Measurements from ENCODE around the gene MOGAT3.

MOGAT3 gene

GRCh38 chr7:101200862-101201599, at the start of gene MOGAT3:
Gene MOGAT3 (minus strand): TSS chr7:101201036. CDS start chr7:101200854, 182 bp downstream.
- H3K9me3 ChIP-seq (ENCODE audit: control insufficient read depth in 5 of 5, low read length in 5 of 5): no peaks in the 10 kb centered on the region
- peaks cover 0 to 20% (median 12%) of the 10 kb centered on the region in 5 donors for H3K4me1 ChIP-seq (ENCODE audit: control insufficient read depth in 5 of 5, insufficient read depth in 5 of 5, low read length in 5 of 5)
- peak within 1 kb of the TSS in 2 of 5 donors; percentile 36 for H3K4me3 ChIP-seq (ENCODE audit: low read depth in 1 of 5, low read length in 5 of 5)
- no peak within 1 kb of the TSS for H3K27ac ChIP-seq (ENCODE audit: low read depth, low read length)
- no peak within 1 kb of the TSS for H3K9ac ChIP-seq (ENCODE audit: low read length in 5 of 5)
- H3K27me3 ChIP-seq (ENCODE audit: control insufficient read depth in 5 of 5, insufficient read depth in 4 of 5, low read length in 5 of 5): peaks cover 23 to 41% (median 36%) of the 10 kb centered on the region in 5 donors
- peaks cover 0 to 4% (median 2%) of the 10 kb centered on the region in 5 donors for H3K36me3 ChIP-seq (ENCODE audit: control insufficient read depth in 5 of 5, insufficient read depth in 5 of 5, low read length in 5 of 5)

DNA sequence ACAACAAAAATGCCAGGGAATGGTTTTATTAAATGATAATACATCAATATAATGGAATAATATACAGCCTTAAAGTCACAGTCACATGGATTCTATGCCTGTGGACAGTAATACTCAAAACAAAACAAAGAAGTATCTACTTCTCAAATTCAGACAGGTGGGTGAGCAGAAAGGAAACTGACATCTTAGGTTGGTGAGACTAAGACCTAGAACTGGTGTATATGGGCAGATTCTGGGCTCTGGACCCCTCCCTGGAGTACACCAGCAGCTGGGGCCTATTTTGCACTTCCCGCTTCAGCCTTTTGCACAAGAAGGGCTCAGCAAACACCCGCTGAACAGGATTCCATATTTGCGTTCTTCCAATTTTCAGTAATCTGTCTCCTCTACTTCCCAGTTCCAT, 49.5 kb upstream of the MOGAT3 start:
- Histone ChIP-seq H3K9me3 (ENCODE audit: control insufficient read depth in 5 of 5, low read length in 5 of 5) (no peaks in the 10 kb centered on the region), H3K27ac (ENCODE audit: low read depth, low read length) (no peak overlapping the region), H3K4me3 (ENCODE audit: low read depth in 1 of 5, low read length in 5 of 5) (no peak overlapping the region), H3K36me3 (ENCODE audit: control insufficient read depth in 5 of 5, insufficient read depth in 5 of 5, low read length in 5 of 5) (peaks cover 0 to 18% (median 3%) of the 10 kb centered on the region in 5 donors), H3K9ac (ENCODE audit: low read length in 5 of 5) (peak overlapping the region in 3 of 5 donors; percentile 30 to 46 (median 35)), H3K4me1 (ENCODE audit: control insufficient read depth in 5 of 5, insufficient read depth in 5 of 5, low read length in 5 of 5) (peaks cover 3 to 31% (median 25%) of the 10 kb centered on the region in 5 donors), H3K27me3 (ENCODE audit: control insufficient read depth in 5 of 5, insufficient read depth in 4 of 5, low read length in 5 of 5) (no peaks in the 10 kb centered on the region)

DNA sequence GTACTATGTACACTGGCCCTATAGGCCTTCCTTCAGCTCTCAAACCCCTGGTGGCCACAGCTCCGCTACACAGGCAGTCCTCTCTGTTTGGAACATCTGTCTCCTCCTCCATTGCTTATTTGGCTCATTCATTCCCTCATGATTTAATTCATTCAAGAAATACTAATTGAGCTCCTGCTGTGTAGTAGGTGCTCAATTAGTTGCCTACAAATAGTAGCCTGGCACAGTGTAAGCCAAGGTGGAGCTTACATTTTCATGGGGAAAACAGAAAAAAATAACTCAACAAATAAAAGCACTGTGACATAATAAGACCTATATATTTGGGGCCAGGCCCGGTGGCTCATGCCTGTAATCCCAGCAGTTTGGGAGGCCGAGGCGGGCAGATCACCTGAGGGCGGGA, 47.4 kb upstream of the MOGAT3 start:
- H3K9ac ChIP-seq (ENCODE audit: low read length in 5 of 5): no peak overlapping the region

DNA sequence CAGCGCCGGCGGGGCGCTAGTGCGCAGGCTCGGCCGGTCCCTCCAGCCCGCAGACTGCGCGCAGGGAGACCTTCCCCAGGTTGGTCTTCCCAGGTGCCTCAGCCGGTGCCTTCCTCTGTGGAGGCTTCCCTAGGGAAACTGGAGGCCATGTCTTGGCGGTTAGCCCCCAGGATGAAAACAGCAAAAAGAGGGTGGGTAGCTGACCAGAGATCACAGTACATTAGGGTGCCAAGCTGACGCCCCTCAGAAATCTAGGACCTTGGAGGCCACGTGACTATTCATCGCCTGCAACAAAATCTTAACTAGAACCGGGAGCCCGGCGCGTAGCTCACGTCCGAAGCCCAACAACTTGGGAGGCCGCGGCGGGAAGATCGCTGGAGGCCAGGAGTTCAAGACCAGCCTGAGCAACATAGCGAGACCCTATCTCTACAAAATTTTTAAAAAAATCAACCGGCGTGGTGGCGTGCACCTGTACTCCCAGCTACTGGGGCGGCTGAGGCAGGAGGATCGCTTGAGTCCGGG, 44.4 kb upstream of the MOGAT3 start:
- Histone ChIP-seq H3K36me3 (ENCODE audit: control insufficient read depth in 5 of 5, insufficient read depth in 5 of 5, low read length in 5 of 5) (peaks cover 0 to 23% (median 8%) of the 10 kb centered on the region in 5 donors), H3K4me3 (ENCODE audit: low read depth in 1 of 5, low read length in 5 of 5) (peak overlapping the region; percentile 86 to 98 (median 89)), H3K27me3 (ENCODE audit: control insufficient read depth in 5 of 5, insufficient read depth in 4 of 5, low read length in 5 of 5) (no peaks in the 10 kb centered on the region), H3K9ac (ENCODE audit: low read length in 5 of 5) (peak overlapping the region in 4 of 5 donors; percentile 83 to 98 (median 94)), H3K9me3 (ENCODE audit: control insufficient read depth in 5 of 5, low read length in 5 of 5) (no peaks in the 10 kb centered on the region), H3K4me1 (ENCODE audit: control insufficient read depth in 5 of 5, insufficient read depth in 5 of 5, low read length in 5 of 5) (peaks cover 5 to 50% (median 46%) of the 10 kb centered on the region in 5 donors), H3K27ac (ENCODE audit: low read depth, low read length) (peak overlapping the region; percentile 98)

More for the DNA sequence above, 47.4 kb upstream of the MOGAT3 start:
- peaks cover 7 to 50% (median 42%) of the 10 kb centered on the region in 5 donors for H3K4me1 ChIP-seq (ENCODE audit: control insufficient read depth in 5 of 5, insufficient read depth in 5 of 5, low read length in 5 of 5)
- H3K36me3 ChIP-seq (ENCODE audit: control insufficient read depth in 5 of 5, insufficient read depth in 5 of 5, low read length in 5 of 5): peaks cover 0 to 18% (median 3%) of the 10 kb centered on the region in 5 donors
- no peak overlapping the region for H3K4me3 ChIP-seq (ENCODE audit: low read depth in 1 of 5, low read length in 5 of 5)
- no peaks in the 10 kb centered on the region for H3K27me3 ChIP-seq (ENCODE audit: control insufficient read depth in 5 of 5, insufficient read depth in 4 of 5, low read length in 5 of 5)
- no peak overlapping the region for H3K27ac ChIP-seq (ENCODE audit: low read depth, low read length)
- no peaks in the 10 kb centered on the region for H3K9me3 ChIP-seq (ENCODE audit: control insufficient read depth in 5 of 5, low read length in 5 of 5)

GRCh38 chr7:101244375-101245146, 43.7 kb upstream of the MOGAT3 start, which contains the start of gene FIS1:
Gene FIS1 (minus strand): TSS chr7:101245081. CDS start chr7:101245004, 77 bp downstream.
- Histone ChIP-seq H3K9me3 (ENCODE audit: control insufficient read depth in 5 of 5, low read length in 5 of 5) (no peaks in the 10 kb centered on the region), H3K9ac (ENCODE audit: low read length in 5 of 5) (peak within 1 kb of the TSS; percentile 83 to 98 (median 93)), H3K4me1 (ENCODE audit: control insufficient read depth in 5 of 5, insufficient read depth in 5 of 5, low read length in 5 of 5) (peaks cover 5 to 55% (median 52%) of the 10 kb centered on the region in 5 donors), H3K36me3 (ENCODE audit: control insufficient read depth in 5 of 5, insufficient read depth in 5 of 5, low read length in 5 of 5) (peaks cover 0 to 25% (median 13%) of the 10 kb centered on the region in 5 donors), H3K4me3 (ENCODE audit: low read depth in 1 of 5, low read length in 5 of 5) (peak within 1 kb of the TSS; percentile 86 to 98 (median 90)), H3K27ac (ENCODE audit: low read depth, low read length) (peak within 1 kb of the TSS; percentile 98), H3K27me3 (ENCODE audit: control insufficient read depth in 5 of 5, insufficient read depth in 4 of 5, low read length in 5 of 5) (no peaks in the 10 kb centered on the region)

- Histone ChIP-seq H3K36me3 (ENCODE audit: control insufficient read depth in 5 of 5, insufficient read depth in 5 of 5, low read length in 5 of 5) (peaks cover 0 to 21% (median 16%) of the 10 kb centered on the region in 5 donors), H3K9me3 (ENCODE audit: control insufficient read depth in 5 of 5, low read length in 5 of 5) (no peaks in the 10 kb centered on the region), H3K4me1 (ENCODE audit: control insufficient read depth in 5 of 5, insufficient read depth in 5 of 5, low read length in 5 of 5) (peaks cover 5 to 63% (median 59%) of the 10 kb centered on the region in 5 donors), H3K27ac (ENCODE audit: low read depth, low read length) (peak overlapping the region; percentile 98), H3K4me3 (ENCODE audit: low read depth in 1 of 5, low read length in 5 of 5) (peak overlapping the region; percentile 66 to 98 (median 88)), H3K27me3 (ENCODE audit: control insufficient read depth in 5 of 5, insufficient read depth in 4 of 5, low read length in 5 of 5) (no peaks in the 10 kb centered on the region), H3K9ac (ENCODE audit: low read length in 5 of 5) (peak overlapping the region; percentile 51 to 98 (median 93))
Observed at GRCh38 chr7:101243646-101244374, 43.0 kb upstream of the MOGAT3 start.

GRCh38 chr7:101241443-101242349, 40.9 kb upstream of the MOGAT3 start:
- no peak overlapping the region for H3K9ac ChIP-seq (ENCODE audit: low read length in 5 of 5)
- H3K27me3 ChIP-seq (ENCODE audit: control insufficient read depth in 5 of 5, insufficient read depth in 4 of 5, low read length in 5 of 5): no peaks in the 10 kb centered on the region
- peaks cover 15 to 83% (median 80%) of the 10 kb centered on the region in 5 donors for H3K4me1 ChIP-seq (ENCODE audit: control insufficient read depth in 5 of 5, insufficient read depth in 5 of 5, low read length in 5 of 5)
- H3K27ac ChIP-seq (ENCODE audit: low read depth, low read length): peak overlapping the region; percentile 98
- no peaks in the 10 kb centered on the region for H3K9me3 ChIP-seq (ENCODE audit: control insufficient read depth in 5 of 5, low read length in 5 of 5)
- H3K36me3 ChIP-seq (ENCODE audit: control insufficient read depth in 5 of 5, insufficient read depth in 5 of 5, low read length in 5 of 5): peaks cover 0 to 21% (median 12%) of the 10 kb centered on the region in 5 donors
- H3K4me3 ChIP-seq (ENCODE audit: low read depth in 1 of 5, low read length in 5 of 5): no peak overlapping the region

GRCh38 chr7:101241015-101241363, 40.2 kb upstream of the MOGAT3 start:
- Histone ChIP-seq H3K27me3 (ENCODE audit: control insufficient read depth in 5 of 5, insufficient read depth in 4 of 5, low read length in 5 of 5) (no peaks in the 10 kb centered on the region), H3K27ac (ENCODE audit: low read depth, low read length) (peak overlapping the region; percentile 93), H3K9me3 (ENCODE audit: control insufficient read depth in 5 of 5, low read length in 5 of 5) (no peaks in the 10 kb centered on the region), H3K4me3 (ENCODE audit: low read depth in 1 of 5, low read length in 5 of 5) (peak overlapping the region in 1 of 5 donors; percentile 15), H3K9ac (ENCODE audit: low read length in 5 of 5) (peak overlapping the region in 1 of 5 donors; percentile 25), H3K36me3 (ENCODE audit: control insufficient read depth in 5 of 5, insufficient read depth in 5 of 5, low read length in 5 of 5) (peaks cover 0 to 24% (median 12%) of the 10 kb centered on the region in 5 donors), H3K4me1 (ENCODE audit: control insufficient read depth in 5 of 5, insufficient read depth in 5 of 5, low read length in 5 of 5) (peaks cover 15 to 88% (median 87%) of the 10 kb centered on the region in 5 donors)

All from subcutaneous abdominal adipose tissue (tissue), 5 donors.